ENCODE results near the gene FBLN5. TPM values are rescaled to one million over a fixed set of nuclear protein-coding genes. Genes with fewer than 3 reads are reported as not detected.

Gene FBLN5
- total and polyA plus RNA-seq, 9 of the 15 experiments (the other 6 are each of a cell fraction or from before 2014, with no cell fraction given): 0.11 to 0.22 TPM; not detected in 7

DNA sequence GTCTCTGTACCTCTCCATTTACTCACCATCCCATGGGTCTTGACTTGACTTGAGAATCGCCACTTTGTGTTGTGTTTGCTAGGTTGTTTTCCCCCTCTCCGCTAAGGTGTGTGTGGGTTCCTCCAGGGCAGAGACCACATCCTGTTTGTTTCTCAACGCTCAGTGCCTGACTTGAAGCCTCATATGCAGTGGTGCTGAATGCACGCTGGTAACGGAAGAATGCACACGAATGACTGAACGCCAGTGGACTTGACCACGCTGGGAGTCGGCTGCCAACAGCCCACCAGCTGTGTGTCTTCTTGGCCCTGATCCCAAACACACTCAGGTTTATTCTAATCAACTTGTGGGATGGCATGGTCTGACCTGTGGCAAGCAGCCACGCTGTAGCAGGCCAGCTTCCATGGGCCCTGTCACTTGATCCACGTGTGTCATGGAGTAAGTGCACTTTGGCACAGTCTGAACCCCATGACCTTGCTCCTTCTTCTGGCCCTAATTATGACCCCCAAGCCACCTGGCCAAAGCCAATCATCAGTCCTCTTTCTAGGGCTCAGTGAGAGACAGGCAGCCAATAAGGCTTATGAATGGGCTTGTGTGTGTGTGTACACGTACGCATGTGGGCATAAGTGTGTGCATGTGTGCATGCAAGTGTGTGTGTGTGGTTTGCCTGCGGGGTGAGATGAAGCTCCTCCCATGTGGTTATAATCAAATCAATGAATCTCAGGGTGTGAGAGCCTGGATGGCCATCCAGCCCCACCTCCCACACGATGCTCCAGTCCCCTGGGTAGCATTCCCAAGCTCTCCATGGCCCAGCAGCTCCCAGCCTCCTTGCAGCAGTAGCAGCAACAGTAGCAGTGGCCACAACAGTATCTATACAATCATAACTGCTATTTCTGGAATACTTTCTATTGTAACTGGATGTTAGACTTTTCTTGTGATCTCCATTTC, 73.8 kb downstream of the FBLN5 start:
- Histone ChIP-seq H3K9ac (ENCODE audit: insufficient read depth in 1 of 2, low read depth in 2 of 2, low read length in 2 of 2) (no peak overlapping the region), H3K36me3 (ENCODE audit: control insufficient read depth, insufficient read depth, low read length) (no peaks in the 10 kb centered on the region), H3K9me1 (ENCODE audit: control insufficient read depth, insufficient read depth, low read length) (no peaks in the 10 kb centered on the region), H3K4me3 (no peak overlapping the region), H4K20me1 (replicated peaks; ENCODE audit: control insufficient read depth, insufficient read depth, low read length) (no peaks in the 10 kb centered on the region; the same call in 1 of the 2 replicates), H3K4me2 (ENCODE audit: insufficient read depth, low read length) (no peak overlapping the region), H3K27ac (ENCODE audit: extremely low read depth, low read depth, low read length) (no peak overlapping the region), H3K27me3 (ENCODE audit: control insufficient read depth in 2 of 2, insufficient read depth in 2 of 2, low read length in 2 of 2) (peaks cover 0 to 30% of the 10 kb centered on the region in 2 experiments; a peak in 2 of 5 replicates), H3K4me1 (replicated peaks in 1 of 2; ENCODE audit: control insufficient read depth in 2 of 2, insufficient read depth in 2 of 2, low read length in 2 of 2) (no peaks in the 10 kb centered on the region; a peak in 1 of 5 replicates), H3K79me2 (ENCODE audit: control insufficient read depth, insufficient read depth, low read length) (no peaks in the 10 kb centered on the region), H3K9me3 (replicated peaks; ENCODE audit: control insufficient read depth, insufficient read depth, low read depth, low read length) (no peaks in the 10 kb centered on the region), H2AFZ (ENCODE audit: low read depth, low read length) (no peak overlapping the region)
- TF ChIP-seq HNRNPH1 (optimal IDR thresholded peaks at IDR 0.05; ENCODE audit: low read depth, low read length) (no peak), SPI1 (IDR thresholded peaks at IDR 0.05; ENCODE audit: borderline replicate concordance, low read depth, low read length) (no peak), PRPF4 (IDR thresholded peaks at IDR 0.05; ENCODE audit: insufficient read depth, low read depth, low read length, poor library complexity, severe bottlenecking) (no peak), KLF16 (IDR thresholded peaks at IDR 0.05) (no peak), ATF7 (IDR thresholded peaks at IDR 0.05) (no peak), BRD4 (IDR thresholded peaks at IDR 0.05) (no peak), HMG20B (CRISPR knock-in tag; IDR thresholded peaks at IDR 0.05) (no peak), PCBP1 (IDR thresholded peaks at IDR 0.05; ENCODE audit: low read depth, low read length, poor library complexity, severe bottlenecking) (no peak), TCFL5 (CRISPR knock-in tag; conservative IDR thresholded peaks at IDR 0.05) (no peak), ZFX (CRISPR knock-in tag; IDR thresholded peaks at IDR 0.05) (no peak)
- TF ChIP-seq, protein P1, sequence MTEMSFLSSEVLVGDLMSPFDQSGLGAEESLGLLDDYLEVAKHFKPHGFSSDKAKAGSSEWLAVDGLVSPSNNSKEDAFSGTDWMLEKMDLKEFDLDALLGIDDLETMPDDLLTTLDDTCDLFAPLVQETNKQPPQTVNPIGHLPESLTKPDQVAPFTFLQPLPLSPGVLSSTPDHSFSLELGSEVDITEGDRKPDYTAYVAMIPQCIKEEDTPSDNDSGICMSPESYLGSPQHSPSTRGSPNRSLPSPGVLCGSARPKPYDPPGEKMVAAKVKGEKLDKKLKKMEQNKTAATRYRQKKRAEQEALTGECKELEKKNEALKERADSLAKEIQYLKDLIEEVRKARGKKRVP (CRISPR knock-in tag; IDR thresholded peaks at IDR 0.05): no peak
- TF ChIP-seq, protein P2, sequence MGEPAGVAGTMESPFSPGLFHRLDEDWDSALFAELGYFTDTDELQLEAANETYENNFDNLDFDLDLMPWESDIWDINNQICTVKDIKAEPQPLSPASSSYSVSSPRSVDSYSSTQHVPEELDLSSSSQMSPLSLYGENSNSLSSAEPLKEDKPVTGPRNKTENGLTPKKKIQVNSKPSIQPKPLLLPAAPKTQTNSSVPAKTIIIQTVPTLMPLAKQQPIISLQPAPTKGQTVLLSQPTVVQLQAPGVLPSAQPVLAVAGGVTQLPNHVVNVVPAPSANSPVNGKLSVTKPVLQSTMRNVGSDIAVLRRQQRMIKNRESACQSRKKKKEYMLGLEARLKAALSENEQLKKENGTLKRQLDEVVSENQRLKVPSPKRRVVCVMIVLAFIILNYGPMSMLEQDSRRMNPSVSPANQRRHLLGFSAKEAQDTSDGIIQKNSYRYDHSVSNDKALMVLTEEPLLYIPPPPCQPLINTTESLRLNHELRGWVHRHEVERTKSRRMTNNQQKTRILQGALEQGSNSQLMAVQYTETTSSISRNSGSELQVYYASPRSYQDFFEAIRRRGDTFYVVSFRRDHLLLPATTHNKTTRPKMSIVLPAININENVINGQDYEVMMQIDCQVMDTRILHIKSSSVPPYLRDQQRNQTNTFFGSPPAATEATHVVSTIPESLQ (CRISPR knock-in tag; IDR thresholded peaks at IDR 0.05): no peak
- 3% methylated on average over 14 of the region's 15 CpGs for WGBS (ENCODE audit: insufficient coverage, low coverage, missing lambda C conversion rate)
- BruUV-seq (replicated peaks): no TSS peak
- no peak for ATAC-seq
- intact Hi-C loops (cut with micrococcal nuclease): no loop called here
- FAIRE-seq: no peak
- POLR2A ChIA-PET: no interaction called here
- CTCF ChIA-PET (ENCODE audit: low intra/inter-chr PET ratio): interaction anchor here (0.6 kb wide), 1 partner anchor 113 kb away, joined by 3 read pairs; no protein-coding TSS in a partner anchor
- in situ Hi-C loops (cut with MboI): no loop called here
- DNase-seq (ENCODE audit: extremely low read depth in 1 of 4, low spot score in 3 of 4): no peak

All from K562 (cell line).